Natural killer cell (primary cell): ENCODE measurements around the gene INSL3. TPM values are rescaled to one million over a fixed set of nuclear protein-coding genes. Genes with fewer than 3 reads are reported as not detected.

Source experiments
- ATAC-seq, 3 donors: fragments of 150-1000 bp in 2 of 3; fragments of 200-7000 bp in 1 of 3; cut with Tn5 transposase; 1 replicate in 1 of 3; 2 replicates in 2 of 3; pipeline ENCODE4 v1.10.0; 2021; ENCODE audit warnings: mild to moderate bottlenecking in 2 of 3, moderate library complexity in 2 of 3
- DNase-seq, 2 donors: peaks; one replicate each; pipeline versions ENCODE4 v3.0.0 to v3.0.0-alpha.2; 2013 to 2021; ENCODE audit warnings: mixed read lengths in 1 of 2
- H3K27ac ChIP-seq: one replicate; pipeline ENCODE4 v1.5.1; 2013; ENCODE audit warnings: mild to moderate bottlenecking, low read length
- H3K27me3 ChIP-seq: one replicate; pipeline ENCODE4 v1.6.1; 2013; ENCODE audit warnings: low read length; ENCODE audit not compliant: control insufficient read depth, insufficient read depth
- H3K36me3 ChIP-seq: one replicate; pipeline ENCODE4 v1.6.1; 2013; ENCODE audit warnings: low read length; ENCODE audit not compliant: control insufficient read depth, insufficient read depth
- H3K4me1 ChIP-seq: one replicate; pipeline ENCODE4 v1.6.1; 2013; ENCODE audit warnings: low read length; ENCODE audit not compliant: control insufficient read depth, insufficient read depth
- H3K4me3 ChIP-seq: one replicate; pipeline ENCODE4 v1.5.1; 2013; ENCODE audit warnings: low read length
- H3K9me3 ChIP-seq: one replicate; pipeline ENCODE4 v1.6.1; 2013; ENCODE audit warnings: low read length; ENCODE audit not compliant: control insufficient read depth, insufficient read depth
- H3K27ac Mint-ChIP-seq, 2 donors: one replicate each; pipeline ENCODE4 v1.8.0; 2022; ENCODE audit warnings: mild to moderate bottlenecking in 2 of 2, mixed read lengths in 2 of 2, moderate library complexity in 1 of 2
- H3K27me3 Mint-ChIP-seq, 2 donors: one replicate each; pipeline ENCODE4 v1.8.0; 2022; ENCODE audit warnings: low read depth in 2 of 2, mixed read lengths in 2 of 2
- H3K36me3 Mint-ChIP-seq: one replicate; pipeline ENCODE4 v1.8.0; 2022; ENCODE audit warnings: mixed read lengths
- H3K4me1 Mint-ChIP-seq, 2 donors: one replicate each; pipeline ENCODE4 v1.8.0; 2022; ENCODE audit warnings: mixed read lengths in 2 of 2
- H3K4me3 Mint-ChIP-seq: one replicate; pipeline ENCODE4 v1.8.0; 2022; ENCODE audit warnings: mild to moderate bottlenecking, moderate library complexity, mixed read lengths
- H3K9me3 Mint-ChIP-seq, 2 donors: one replicate each; pipeline ENCODE4 v1.8.0; 2022; ENCODE audit warnings: mixed read lengths in 2 of 2
- WGBS: methylation state at CpG from one replicate; pipeline ENCODE4 v1.1.7; 2013; ENCODE audit warnings: missing lambda C conversion rate; ENCODE audit not compliant: insufficient coverage; 5-methylcytosine and 5-hydroxymethylcytosine counted together
- intact Hi-C: fragments of 100-400 bp; cut with micrococcal nuclease; formaldehyde crosslinking; loops from one replicate; pipeline ENCODE4 v1.14.2; 2022
- total RNA-seq, 4 donors: library from RNA; stranded (reverse); fragments of 120-200 nt in 1 of 4; gene quantifications; one replicate each; pipeline versions ENCODE4 v1.2.3 to v1.2.4, GENCODE V29; 2013 to 2022
- TF ChIP-seq, protein P1 (sequence below): fragments of 200-600 bp; IDR thresholded peaks from one replicate; pipeline ENCODE4 v1.8.0; 2022; ENCODE audit warnings: antibody characterized with exemption

INSL3 gene
- total RNA-seq, 3 donors from 2014 or later (not counting 1 experiment from before 2014, with no cell fraction given) = 1.5 to 2.9 (median 1.7) TPM

DNA sequence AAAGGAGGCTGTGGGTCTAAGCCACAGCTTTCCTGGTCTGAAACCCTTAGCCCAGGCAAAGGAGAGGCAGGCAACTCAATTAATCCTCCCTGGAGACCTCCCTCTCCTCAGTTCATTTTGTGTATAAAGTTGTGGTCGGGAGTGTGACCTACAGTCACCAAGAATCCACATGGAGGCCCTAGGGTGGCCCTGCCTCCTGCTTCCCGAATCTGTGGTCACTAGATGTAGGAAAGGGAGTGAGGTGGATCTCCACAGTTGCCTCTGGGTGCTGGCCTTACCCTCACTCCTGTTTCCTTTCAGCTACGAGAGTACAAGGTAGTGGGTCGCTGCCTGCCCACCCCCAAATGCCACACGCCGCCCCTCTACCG, 39.7 kb upstream of the INSL3 start:
- peak overlapping the region; percentile 99 for H3K4me3 Mint-ChIP-seq
- 75% methylated on average over 2 of the region's 7 CpGs for WGBS
- no peak for DNase-seq
- H3K9me3 ChIP-seq = no peaks in the 10 kb centered on the region
- peak overlapping the region; percentile 28 for H3K27ac ChIP-seq
- no peaks in the 10 kb centered on the region for H3K27me3 ChIP-seq
- intact Hi-C loops = no loop called here
- H3K27ac Mint-ChIP-seq = peak overlapping the region in 1 of 2 donors; percentile 86
- H3K9me3 Mint-ChIP-seq = no peaks in the 10 kb centered on the region
- H3K27me3 Mint-ChIP-seq = no peaks in the 10 kb centered on the region
- peaks cover 36% of the 10 kb centered on the region for H3K36me3 ChIP-seq
- no peak for ATAC-seq
- H3K4me3 ChIP-seq = peak overlapping the region; percentile 68
- H3K4me1 Mint-ChIP-seq = peaks cover 26 to 27% of the 10 kb centered on the region in 2 donors
- TF ChIP-seq, protein P1, sequence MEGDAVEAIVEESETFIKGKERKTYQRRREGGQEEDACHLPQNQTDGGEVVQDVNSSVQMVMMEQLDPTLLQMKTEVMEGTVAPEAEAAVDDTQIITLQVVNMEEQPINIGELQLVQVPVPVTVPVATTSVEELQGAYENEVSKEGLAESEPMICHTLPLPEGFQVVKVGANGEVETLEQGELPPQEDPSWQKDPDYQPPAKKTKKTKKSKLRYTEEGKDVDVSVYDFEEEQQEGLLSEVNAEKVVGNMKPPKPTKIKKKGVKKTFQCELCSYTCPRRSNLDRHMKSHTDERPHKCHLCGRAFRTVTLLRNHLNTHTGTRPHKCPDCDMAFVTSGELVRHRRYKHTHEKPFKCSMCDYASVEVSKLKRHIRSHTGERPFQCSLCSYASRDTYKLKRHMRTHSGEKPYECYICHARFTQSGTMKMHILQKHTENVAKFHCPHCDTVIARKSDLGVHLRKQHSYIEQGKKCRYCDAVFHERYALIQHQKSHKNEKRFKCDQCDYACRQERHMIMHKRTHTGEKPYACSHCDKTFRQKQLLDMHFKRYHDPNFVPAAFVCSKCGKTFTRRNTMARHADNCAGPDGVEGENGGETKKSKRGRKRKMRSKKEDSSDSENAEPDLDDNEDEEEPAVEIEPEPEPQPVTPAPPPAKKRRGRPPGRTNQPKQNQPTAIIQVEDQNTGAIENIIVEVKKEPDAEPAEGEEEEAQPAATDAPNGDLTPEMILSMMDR = no peak
- H3K36me3 Mint-ChIP-seq = no peaks in the 10 kb centered on the region
- peaks cover 29% of the 10 kb centered on the region for H3K4me1 ChIP-seq

GRCh38 chr19:17860331-17860992, 39.1 kb upstream of the INSL3 start:
- peaks cover 27 to 29% of the 10 kb centered on the region in 2 donors for H3K4me1 Mint-ChIP-seq
- Histone ChIP-seq H3K36me3 (peaks cover 34% of the 10 kb centered on the region), H3K27ac (peak overlapping the region; percentile 46), H3K27me3 (no peaks in the 10 kb centered on the region), H3K4me1 (peaks cover 33% of the 10 kb centered on the region), H3K4me3 (peak overlapping the region; percentile 68), H3K9me3 (no peaks in the 10 kb centered on the region)
- H3K36me3 Mint-ChIP-seq = no peaks in the 10 kb centered on the region
- H3K27ac Mint-ChIP-seq = peak overlapping the region; percentile 86 to 95
- intact Hi-C loops = no loop called here
- WGBS = 1% methylated on average over 22 of the region's 22 CpGs
- TF ChIP-seq, protein P1 = no peak
- no peaks in the 10 kb centered on the region for H3K9me3 Mint-ChIP-seq
- no peaks in the 10 kb centered on the region for H3K27me3 Mint-ChIP-seq
- ATAC-seq = no peak
- DNase-seq = no peak
- H3K4me3 Mint-ChIP-seq = peak overlapping the region; percentile 99

- peak; percentile 94 to 99 for DNase-seq
- 0% methylated on average over 80 of the region's 80 CpGs for whole genome bisulfite sequencing
- Mint-ChIP-seq H3K27me3 (no peaks in the 10 kb centered on the region), H3K4me3 (peak within 1 kb of the TSS; percentile 99), H3K4me1 (peaks cover 30 to 32% of the 10 kb centered on the region in 2 donors), H3K9me3 (no peaks in the 10 kb centered on the region), H3K36me3 (no peaks in the 10 kb centered on the region), H3K27ac (peak within 1 kb of the TSS; percentile 86 to 95)
- H3K4me3 ChIP-seq = peak within 1 kb of the TSS; percentile 68
- H3K27ac ChIP-seq = peak within 1 kb of the TSS; percentile 46
- H3K27me3 ChIP-seq = no peaks in the 10 kb centered on the region
- TF ChIP-seq, protein P1 = peak; percentile 75
- H3K36me3 ChIP-seq = peaks cover 34% of the 10 kb centered on the region
- H3K9me3 ChIP-seq = no peaks in the 10 kb centered on the region
- intact Hi-C loops = loop anchor here (1.0 to 10.0 kb wide), 3 partner anchors 73 to 365 kb away; no protein-coding TSS in a partner anchor
- ATAC-seq = peak; percentile 93 to 99 (median 95)
- peaks cover 37% of the 10 kb centered on the region for H3K4me1 ChIP-seq
These were observed 38.4 kb upstream of the INSL3 start, which contains the start of gene RPL18A for GRCh38 chr19:17859533-17860330. RPL18A (plus strand) TSS chr19:17859910; CDS start chr19:17859957, 47 bp downstream.
